HG03175 (cell line): ENCODE results near the gene AQP1.

ENCODE experiments used
- ATAC-seq: cut with Tn5 transposase; IDR thresholded peaks from one replicate; pipeline ENCODE4 v1.9.1; 2021; ENCODE audit warnings: mild to moderate bottlenecking, moderate library complexity; ENCODE audit not compliant: unreplicated experiment

AQP1 gene

DNA sequence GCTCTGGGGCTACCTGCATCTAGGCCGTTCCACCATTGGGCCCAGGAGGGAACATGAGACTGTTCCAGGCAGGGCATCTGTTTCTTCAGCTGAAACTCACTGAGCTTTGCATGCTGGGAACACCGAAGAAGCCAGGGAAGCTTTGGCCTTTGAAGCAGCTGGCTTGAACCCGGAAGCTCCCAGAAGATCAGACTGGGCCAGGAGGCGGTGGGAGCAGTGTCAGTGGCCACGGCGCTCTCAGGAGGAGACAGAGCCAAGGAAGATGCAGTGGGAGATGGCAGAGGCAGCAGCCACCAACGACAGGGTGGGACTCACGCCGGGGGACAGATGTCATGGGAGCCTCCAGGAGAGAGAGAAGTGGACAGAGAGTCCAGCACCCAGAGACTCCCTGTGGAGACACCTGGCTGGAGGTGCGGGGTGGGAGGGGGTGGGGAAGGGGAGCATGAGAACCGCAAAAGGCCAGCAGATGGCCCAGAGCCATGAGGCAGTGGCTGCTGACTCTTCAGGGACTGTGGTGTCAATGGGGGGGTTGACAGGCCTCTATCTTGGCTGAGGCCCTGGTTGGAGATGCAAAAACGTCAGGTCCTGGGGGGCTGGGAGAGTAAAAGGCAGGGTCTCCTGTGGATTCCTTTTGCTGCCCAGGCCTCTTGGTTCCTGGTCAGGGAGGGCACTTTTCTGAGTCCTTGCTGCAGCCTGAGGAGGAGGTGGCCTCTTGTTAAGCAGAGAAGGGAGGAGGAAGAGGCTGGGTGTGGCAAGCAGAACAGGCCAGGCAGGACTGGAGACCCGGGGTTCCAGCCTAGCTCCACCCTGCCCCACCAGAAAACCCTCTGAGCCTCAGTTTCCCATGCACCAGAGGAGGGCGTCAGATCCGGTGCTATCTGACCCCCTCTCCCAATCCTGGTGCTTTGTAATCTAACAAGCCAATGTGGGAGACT is 6.3 kb upstream of the AQP1 start:
- no peak for ATAC-seq

DNA sequence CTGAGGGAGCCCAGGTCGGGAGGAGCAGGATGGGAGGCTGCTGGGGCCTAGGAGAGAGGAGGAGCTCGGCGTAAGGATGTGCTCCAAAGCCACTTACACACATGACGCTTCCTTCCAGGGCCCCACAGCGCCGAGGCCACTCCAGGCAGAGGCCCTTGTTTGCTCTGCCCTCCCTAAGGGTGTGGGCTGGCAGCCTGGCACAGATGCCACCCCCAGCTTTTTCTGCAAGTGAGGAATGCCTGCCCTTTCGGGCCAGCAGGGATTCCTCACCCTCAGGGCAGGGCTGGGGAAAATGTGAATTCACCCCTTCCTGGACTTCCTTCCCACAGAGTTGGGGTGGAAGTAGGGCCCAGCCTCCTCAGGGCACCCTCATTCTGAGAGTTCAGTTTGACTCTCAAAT is 5.6 kb upstream of the AQP1 start:
- ATAC-seq = no peak

GRCh38 chr7:30906515-30907240 is 5.0 kb upstream of the AQP1 start:
- no peak for ATAC-seq

- no peak for ATAC-seq
Measured at GRCh38 chr7:30907527-30908267, 4.0 kb upstream of the AQP1 start.

GRCh38 chr7:30908681-30909080 is 3.0 kb upstream of the AQP1 start:
- ATAC-seq = no peak

GRCh38 chr7:30909431-30909830 is 2.2 kb upstream of the AQP1 start:
- no peak for ATAC-seq

- ATAC-seq = no peak
Measured at GRCh38 chr7:30910411-30911073, 1.1 kb upstream of the AQP1 start.

DNA sequence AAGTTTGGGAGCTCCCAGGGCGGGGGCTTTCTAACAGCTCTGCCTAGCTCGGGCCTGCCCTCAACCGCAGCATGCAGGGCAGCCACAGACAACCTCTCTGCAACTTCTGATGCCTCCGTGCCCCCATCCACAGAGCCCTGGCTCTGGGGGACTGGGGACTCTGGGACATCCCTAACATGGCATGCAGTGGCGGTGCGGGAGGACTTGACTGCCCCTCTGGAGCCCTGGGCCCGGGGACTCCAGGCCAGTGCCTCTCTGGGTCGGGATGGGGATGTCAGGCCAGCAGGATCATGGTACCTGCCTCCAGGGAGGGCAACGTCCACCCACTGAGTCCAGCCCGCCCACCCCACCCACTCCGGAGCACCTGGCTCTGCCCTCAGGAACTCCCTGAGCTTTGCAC is 520 bp upstream of the AQP1 start:
- no peak for ATAC-seq

DNA sequence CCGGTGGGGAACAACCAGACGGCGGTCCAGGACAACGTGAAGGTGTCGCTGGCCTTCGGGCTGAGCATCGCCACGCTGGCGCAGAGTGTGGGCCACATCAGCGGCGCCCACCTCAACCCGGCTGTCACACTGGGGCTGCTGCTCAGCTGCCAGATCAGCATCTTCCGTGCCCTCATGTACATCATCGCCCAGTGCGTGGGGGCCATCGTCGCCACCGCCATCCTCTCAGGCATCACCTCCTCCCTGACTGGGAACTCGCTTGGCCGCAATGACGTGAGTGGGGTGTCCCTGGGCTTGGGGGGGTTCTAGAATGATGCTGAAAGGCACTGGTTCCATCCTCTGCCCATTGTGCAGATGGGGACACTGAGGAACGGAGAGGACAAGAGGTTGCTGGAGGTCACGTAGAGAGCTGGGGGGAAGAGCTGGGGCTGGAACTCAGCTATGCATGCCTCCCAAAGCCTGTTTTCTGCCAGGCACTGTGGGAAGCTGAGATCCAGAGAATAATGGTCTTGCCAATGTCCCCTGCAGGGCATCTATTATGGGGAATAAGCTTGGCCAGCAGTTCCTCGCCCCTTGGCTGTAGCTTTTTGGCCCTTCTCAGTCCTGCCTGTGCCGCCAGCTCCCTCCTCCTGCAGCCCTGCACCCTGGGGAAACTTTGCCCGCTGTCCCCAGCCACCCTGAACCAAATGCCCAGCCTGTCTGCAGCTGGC is 523 bp downstream of the AQP1 start:
- no peak for ATAC-seq

DNA sequence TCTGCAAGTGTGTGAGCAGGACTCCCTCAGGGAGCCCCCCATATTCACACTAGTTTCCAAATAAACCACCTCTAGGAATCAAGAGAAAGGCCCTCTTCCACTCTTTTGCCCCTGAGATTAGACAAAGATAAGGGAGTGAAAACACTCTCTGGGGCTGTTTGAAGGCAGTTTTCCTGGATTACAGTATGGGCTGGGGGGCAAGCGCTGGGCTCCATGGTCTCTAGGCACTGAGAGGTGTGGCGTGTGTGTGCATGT is 1.0 kb downstream of the AQP1 start:
- no peak for ATAC-seq

DNA sequence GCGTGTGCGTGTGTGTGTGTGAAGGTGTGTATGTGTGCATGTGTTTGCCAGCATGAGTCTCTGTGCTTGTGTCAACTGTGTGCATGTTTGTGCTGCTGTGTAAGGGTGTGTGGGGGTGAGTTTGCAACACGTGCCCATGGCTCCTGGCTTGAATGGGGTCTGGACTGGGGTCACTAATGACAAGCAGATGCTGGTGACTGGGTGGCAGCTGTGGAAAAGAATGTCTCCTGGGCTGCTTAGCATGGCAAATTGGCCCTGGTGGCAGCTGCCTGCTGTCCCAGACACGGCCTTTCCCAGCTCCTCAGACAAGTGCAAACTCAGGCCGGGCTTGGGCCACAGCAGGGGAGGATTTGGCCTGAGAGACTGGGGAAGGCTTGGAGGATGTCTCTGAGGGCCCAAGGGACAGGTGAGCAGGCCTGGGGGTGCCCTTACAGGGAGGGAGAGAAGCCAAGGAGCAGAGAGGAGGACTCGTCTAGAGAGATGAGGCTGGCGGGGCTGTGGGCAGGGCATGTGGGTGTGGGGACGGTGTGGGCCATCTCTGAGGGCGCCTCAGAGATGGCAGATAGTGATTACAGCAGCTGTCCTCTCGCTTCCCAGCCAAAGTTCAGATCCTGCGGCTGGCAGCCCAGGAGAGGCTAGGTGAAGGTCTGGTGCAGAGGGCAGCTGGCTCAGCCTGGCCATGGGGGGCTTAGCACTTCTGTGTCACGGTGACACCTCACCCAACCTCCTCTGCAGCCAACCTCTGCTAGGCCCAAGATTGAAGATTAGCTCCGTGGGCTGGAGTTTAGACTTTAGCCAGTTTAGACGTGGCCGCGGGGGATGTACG is 1.5 kb downstream of the AQP1 start:
- no peak for ATAC-seq

DNA sequence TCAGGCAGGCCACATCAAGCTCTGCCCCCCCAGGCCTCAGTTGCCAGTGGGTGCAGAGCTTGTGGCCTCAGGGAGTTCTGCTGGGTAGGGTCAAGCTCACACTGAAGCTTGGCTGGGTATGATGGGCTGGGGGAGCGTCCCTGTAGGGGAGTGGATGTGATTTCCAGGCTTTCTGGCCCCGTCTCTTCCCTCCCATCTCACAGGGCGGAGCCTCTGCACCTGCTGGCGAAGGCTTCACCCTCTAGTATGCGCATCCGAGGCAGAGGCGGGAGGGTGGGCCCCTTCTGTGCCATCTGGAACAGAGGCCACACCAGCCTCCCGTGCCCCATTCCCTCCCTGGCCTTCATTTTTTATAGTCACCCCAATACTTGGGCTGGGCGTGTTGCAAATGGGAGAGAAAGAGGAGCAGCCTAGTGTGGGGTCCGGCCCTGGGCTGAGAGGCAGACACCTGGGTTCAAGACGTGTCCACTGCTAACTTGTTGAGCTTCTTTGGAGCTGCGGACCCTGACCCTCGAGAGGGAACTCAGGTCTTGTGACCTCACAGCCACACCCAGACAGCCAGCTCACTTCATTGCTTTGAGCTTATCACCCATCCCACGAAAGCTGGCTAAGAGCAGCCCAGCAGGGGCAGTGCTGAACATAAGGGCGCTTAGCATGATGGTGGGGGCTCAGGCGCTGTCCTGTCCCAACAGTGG is 2.3 kb downstream of the AQP1 start:
- no peak for ATAC-seq

- ATAC-seq = no peak
Measured at GRCh38 chr7:30914596-30914995, 2.9 kb downstream of the AQP1 start.

DNA sequence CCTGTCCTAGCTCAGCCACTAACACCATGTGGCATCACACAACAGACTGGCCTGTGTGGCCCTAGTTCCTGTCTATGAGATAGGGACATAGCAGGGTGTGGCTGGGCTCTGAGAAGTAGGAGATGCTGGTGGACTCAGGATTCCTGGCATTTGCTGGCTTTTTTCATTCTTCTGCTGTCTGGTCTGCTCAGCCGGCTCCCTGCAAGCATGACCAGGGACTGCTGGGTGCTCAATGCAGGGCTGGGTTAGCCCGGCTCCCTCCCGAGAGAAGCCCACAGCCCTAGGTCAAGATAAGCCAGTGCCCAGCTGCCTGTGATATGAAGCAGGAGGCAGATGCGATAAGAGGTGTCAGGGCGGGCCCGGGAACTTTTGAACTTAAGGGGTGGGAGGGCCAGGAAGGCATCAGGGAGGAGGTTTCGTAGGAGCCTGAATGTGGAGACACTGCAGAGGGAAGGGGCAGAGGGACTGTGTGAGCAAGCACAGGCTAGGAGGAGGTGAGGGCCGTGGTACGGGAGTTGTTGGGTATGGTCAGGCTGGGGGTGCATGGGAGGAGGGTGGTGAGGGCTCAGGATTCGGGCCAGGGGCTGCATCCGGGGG is 3.5 kb downstream of the AQP1 start:
- no peak for ATAC-seq

DNA sequence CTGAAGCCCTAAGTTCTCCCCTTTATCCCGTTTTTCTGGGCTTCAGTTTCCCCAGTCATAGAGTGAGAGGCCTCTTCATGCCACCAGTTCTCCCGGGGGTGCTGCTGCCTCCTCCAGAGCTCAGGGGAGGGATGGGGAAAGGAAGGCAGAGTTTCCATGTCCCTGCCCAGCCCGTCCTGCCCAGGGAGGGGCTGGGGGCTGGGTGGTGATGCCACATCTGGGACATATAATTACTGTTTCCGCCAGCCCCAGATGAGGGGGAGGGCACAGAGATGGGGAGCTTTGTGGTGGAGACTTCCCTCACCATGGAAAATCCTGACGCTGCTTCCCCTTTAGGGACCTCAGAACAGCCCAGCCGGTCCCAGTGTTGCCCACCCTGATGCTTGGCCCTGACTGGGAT is 4.1 kb downstream of the AQP1 start:
- no peak for ATAC-seq

- ATAC-seq = no peak
Measured at GRCh38 chr7:30916255-30916654, 4.6 kb downstream of the AQP1 start.

GRCh38 chr7:30916767-30917166 is 5.1 kb downstream of the AQP1 start:
- no peak for ATAC-seq

DNA sequence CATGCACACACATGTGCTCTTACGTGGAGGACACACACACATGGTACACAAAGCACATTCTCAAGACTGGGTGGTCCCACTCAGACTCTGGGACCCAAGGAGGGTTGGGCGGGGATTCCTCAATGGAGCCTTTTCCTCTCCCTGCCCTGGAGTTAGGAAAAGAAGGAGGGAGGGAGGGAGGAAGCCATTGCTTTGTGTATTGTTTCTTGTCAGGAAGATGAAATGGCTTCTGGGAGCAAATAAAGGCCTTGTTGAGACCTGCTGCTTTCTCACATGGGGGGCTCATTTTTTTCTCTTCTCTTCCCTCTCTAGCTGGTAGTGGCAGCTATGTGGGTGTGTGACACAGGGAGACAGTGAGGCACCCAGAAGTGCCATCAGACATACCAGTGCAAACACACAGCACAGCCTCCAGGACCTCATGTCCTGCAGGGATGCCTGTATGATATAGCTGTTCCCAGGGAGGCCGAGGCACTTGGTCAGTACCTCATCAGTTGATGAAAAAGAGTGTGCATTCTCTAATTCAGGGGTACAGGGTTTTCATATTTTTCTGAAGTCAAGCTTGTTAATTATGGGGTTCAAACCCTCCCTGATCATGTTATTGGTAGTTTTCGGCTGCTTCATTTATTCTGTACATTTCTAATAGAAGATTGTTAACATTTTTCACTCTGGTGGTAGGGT is 5.7 kb downstream of the AQP1 start:
- ATAC-seq = no peak
